GM12878 (cell line): ENCODE data around the gene KCNH5. TPM values are rescaled to one million over a fixed set of nuclear protein-coding genes. Genes with fewer than 3 reads are reported as not detected.

Experiments used
- ATAC-seq: fragments of 200-7000 bp; cut with Tn5 transposase; 3 replicates; pipeline ENCODE4 v1.9.1; 2020; ENCODE audit warnings: mild to moderate bottlenecking, moderate library complexity
- BruUV-seq: library from RNA; stranded (reverse); fragments of 400-500 nt; replicated peaks from 2 replicates; lab custom pipeline; 2021; lab: Mats Ljungman, UMichigan
- CTCF ChIA-PET: fragments of 300-600 bp; sonication (Branson Sonifier 250); formaldehyde crosslinking; extraction: SDS; loops from one replicate; lab custom pipeline; 2021; ENCODE audit warnings: inconsistent platforms; lab: Yijun Ruan, JAX
- POLR2A ChIA-PET: fragments of 350-600 bp; formaldehyde crosslinking; extraction: SDS; loops from one replicate; lab custom pipeline; 2021; ENCODE audit warnings: inconsistent platforms; lab: Charles Lee
- RAD21 ChIA-PET: fragments of 300-600 bp; sonication (Branson Sonifier 250); formaldehyde crosslinking; loops from one replicate; lab custom pipeline; 2023; ENCODE audit warnings: antibody characterized with exemption; ENCODE audit not compliant: unreplicated experiment; lab: Charles Lee
- SMC1A ChIA-PET: fragments of 300-600 bp; sonication (Branson Sonifier 250); formaldehyde crosslinking; loops from one replicate; lab custom pipeline; 2023; ENCODE audit not compliant: unreplicated experiment, uncharacterized antibody; lab: Charles Lee
- DNase-seq: peaks from one replicate; pipeline ENCODE4 v3.0.0-alpha.2; 2011; ENCODE audit warnings: low read depth, low spot score
- FAIRE-seq: peaks from 3 replicates; lab custom pipeline; 2011; peaks lifted over from hg19 to GRCh38; lab: Jason Lieb, UNC
- H2AFZ ChIP-seq: 2 replicates; pipeline ENCODE4 v1.6.0; 2011; ENCODE audit warnings: low read depth, low read length, control low read depth; ENCODE audit not compliant: control insufficient read depth
- H3K27ac ChIP-seq: 2 replicates; pipeline ENCODE4 v1.5.1; 2011; ENCODE audit warnings: control low read depth; ENCODE audit not compliant: control insufficient read depth, insufficient read depth
- H3K27me3 ChIP-seq, 2 experiments: replicated peaks in 1 of 2; 2 replicates each; pipeline versions ENCODE4 v1.6.0 to v1.6.1; 2011; ENCODE audit warnings: low read length in 1 of 2; ENCODE audit not compliant: control insufficient read depth in 2 of 2, insufficient read depth in 2 of 2
- H3K36me3 ChIP-seq, 2 experiments: 2 replicates each; pipeline ENCODE4 v1.5.1; 2011; ENCODE audit warnings: low read length in 1 of 2; ENCODE audit not compliant: control insufficient read depth in 2 of 2, insufficient read depth in 2 of 2
- H3K4me1 ChIP-seq: 2 replicates; pipeline ENCODE4 v1.6.1; 2011; ENCODE audit warnings: mild to moderate bottlenecking, low read length, moderate library complexity, mixed read lengths; ENCODE audit not compliant: control insufficient read depth, insufficient read depth
- H3K4me2 ChIP-seq: 2 replicates; pipeline ENCODE4 v1.6.0; 2011; ENCODE audit warnings: control low read depth; ENCODE audit not compliant: control insufficient read depth, insufficient read depth
- H3K4me3 ChIP-seq: fragments of 200-600 bp; sonication (generic); 2 replicates; pipeline ENCODE4 v1.5.1; 2016
- H3K79me2 ChIP-seq: 2 replicates; pipeline ENCODE4 v1.6.0; 2011; ENCODE audit warnings: low read length; ENCODE audit not compliant: control insufficient read depth, insufficient read depth
- H3K9ac ChIP-seq: 2 replicates; pipeline ENCODE4 v1.8.0; 2011; ENCODE audit warnings: low read length, control low read depth, mixed read lengths; ENCODE audit not compliant: control insufficient read depth, insufficient read depth
- H3K9me3 ChIP-seq: replicated peaks from 3 replicates; pipeline ENCODE4 v1.5.1; 2011; ENCODE audit warnings: mild to moderate bottlenecking, low read length; ENCODE audit not compliant: control insufficient read depth, insufficient read depth
- H4K20me1 ChIP-seq: 2 replicates; pipeline ENCODE4 v1.6.0; 2011; ENCODE audit not compliant: control insufficient read depth, insufficient read depth
- CBFB ChIP-seq: IDR thresholded peaks from 2 replicates; pipeline ENCODE4 v1.6.1; 2016; ENCODE audit warnings: antibody characterized with exemption, low read depth
- CEBPZ ChIP-seq: fragments of 150-350 bp; IDR thresholded peaks from 2 replicates; pipeline ENCODE4 v1.6.1; 2016; ENCODE audit warnings: low read depth, low read length
- E4F1 ChIP-seq: fragments of 450-650 bp; IDR thresholded peaks from 2 replicates; pipeline ENCODE4 v1.6.1; 2018; ENCODE audit warnings: borderline replicate concordance, mild to moderate bottlenecking; ENCODE audit not compliant: partially characterized antibody
- HSF1 ChIP-seq: fragments of 150-350 bp; IDR thresholded peaks from 2 replicates; pipeline ENCODE4 v1.6.1; 2014; ENCODE audit warnings: mild to moderate bottlenecking, low read depth, low read length
- RAD51 ChIP-seq: fragments of 450-650 bp; IDR thresholded peaks from 2 replicates; pipeline ENCODE4 v1.6.1; 2016; ENCODE audit warnings: moderate library complexity, mild to moderate bottlenecking, inconsistent platforms
- SKIL ChIP-seq: fragments of 450-650 bp; IDR thresholded peaks from 2 replicates; pipeline ENCODE4 v1.6.1; 2017; ENCODE audit warnings: mild to moderate bottlenecking, low read depth, inconsistent platforms; ENCODE audit not compliant: poor library complexity, severe bottlenecking
- ZNF592 ChIP-seq: fragments of 450-650 bp; IDR thresholded peaks from 2 replicates; pipeline ENCODE4 v1.6.1; 2017; ENCODE audit warnings: mild to moderate bottlenecking, moderate library complexity
- ZZZ3 ChIP-seq: IDR thresholded peaks from 2 replicates; pipeline ENCODE4 v1.6.1; 2011; ENCODE audit warnings: low read depth; ENCODE audit not compliant: control insufficient read depth, insufficient read length
- WGBS: methylation state at CpG from one replicate; pipeline ENCODE4 v1.1.6; 2016; ENCODE audit warnings: low lambda C conversion rate; ENCODE audit not compliant: insufficient replicate concordance, insufficient coverage; ENCODE audit errors: missing lambda C conversion rate; 5-methylcytosine and 5-hydroxymethylcytosine counted together
- in situ Hi-C: fragments of 300-500 bp; cut with MboI; formaldehyde crosslinking; loops from 9 replicates; pipeline ENCODE4 v1.14.3; 2018; ENCODE audit warnings: mixed read lengths
- intact Hi-C: fragments of 100-400 bp; cut with micrococcal nuclease; formaldehyde crosslinking; loops from one replicate; pipeline ENCODE4 v1.14.2; 2022; ENCODE audit not compliant: unreplicated experiment
- polyA plus RNA-seq, 11 experiments: library from polyadenylated mRNA; depleted of rRNA in 4 of 11; unstranded in 6 of 11; stranded (reverse) in 5 of 11; fragments of >200 nt; fragmentation: Nextera tagmentation in 4 of 11; fragmentation: Illumina TruSeq in 1 of 11; extraction: Ambion mirVana in 4 of 11; extraction: Trizol in 1 of 11; gene quantifications; 1 replicate in 1 of 11; 2 replicates in 10 of 11; pipeline versions ENCODE4 v1.2.1 to v1.2.3, GENCODE V29; 2011 to 2016; ENCODE audit warnings: inconsistent platforms in 2 of 11, missing spikeins in 2 of 11, low read depth in 1 of 11
- total RNA-seq, 4 experiments: library from RNA; depleted of rRNA in 3 of 4; stranded (reverse); fragments of >200 nt in 3 of 4; fragmentation: Illumina TruSeq in 1 of 4; extraction: Trizol in 1 of 4; gene quantifications; 2 replicates each; pipeline versions ENCODE4 v1.2.1 to v1.2.3, GENCODE V29; 2013 to 2021

The KCNH5 gene
- total and polyA plus RNA-seq, 10 of the 15 experiments (the other 5 are each of a cell fraction or from before 2014, with no cell fraction given), result under 0.01 to 0.04 (median 0.04) TPM; not detected in 7

- CTCF ChIA-PET, result no interaction called here
- no peak for FAIRE-seq
- TF ChIP-seq HSF1, result no peak
- no peak for TF ChIP-seq E4F1
- no peak for TF ChIP-seq ZZZ3
- no peak for TF ChIP-seq CEBPZ
- TF ChIP-seq ZNF592, result no peak
- TF ChIP-seq CBFB, result no peak
- TF ChIP-seq SKIL, result no peak
- TF ChIP-seq RAD51, result no peak
Measured at GRCh38 chr14:62908506-62908905, 136.8 kb downstream of the KCNH5 start.

More at GRCh38 chr14:62908506-62908905, 136.8 kb downstream of the KCNH5 start:
- Histone ChIP-seq H2AFZ (no peak overlapping the region), H3K79me2 (no peaks in the 10 kb centered on the region), H3K4me3 (no peak overlapping the region), H3K9me3 (no peaks in the 10 kb centered on the region), H3K4me2 (no peak overlapping the region), H3K27me3 (no peaks in the 10 kb centered on the region), H3K36me3 (no peaks in the 10 kb centered on the region), H3K27ac (no peak overlapping the region), H4K20me1 (no peaks in the 10 kb centered on the region), H3K9ac (no peak overlapping the region), H3K4me1 (no peaks in the 10 kb centered on the region)
- WGBS, result 29% methylated on average over 1 of the region's 1 CpG
- DNase-seq (no peak), ATAC-seq (no peak)
- intact Hi-C loops (no loop called here), in situ Hi-C loops (no loop called here)
- no TSS peak for BruUV-seq
- POLR2A ChIA-PET, result no interaction called here
- SMC1A ChIA-PET, result no interaction called here
- RAD21 ChIA-PET, result no interaction called here
